Umbilical cord (tissue), 2 donors: ENCODE results near the gene IL22RA1. TPM values are rescaled to one million over a fixed set of nuclear protein-coding genes. Genes with fewer than 3 reads are reported as not detected.

Experiments used
- DNase-seq: peaks from one replicate; pipeline ENCODE4 v3.0.0-alpha.2; 2015; ENCODE audit warnings: low spot score
- total RNA-seq: library from RNA; depleted of rRNA; stranded (reverse); fragments of >200 nt; gene quantifications from one replicate; pipeline ENCODE4 v1.2.3, GENCODE V29; 2014; ENCODE audit warnings: low replicate concordance; ENCODE audit not compliant: insufficient read depth

The IL22RA1 gene
- total RNA-seq, 1 donor from 2014 or later = 3.1 TPM

GRCh38 chr1:24114753-24115152 is 28.2 kb downstream of the IL22RA1 start:
- DNase-seq = no peak

GRCh38 chr1:24113641-24114033 is 29.3 kb downstream of the IL22RA1 start:
- DNase-seq = no peak

DNA sequence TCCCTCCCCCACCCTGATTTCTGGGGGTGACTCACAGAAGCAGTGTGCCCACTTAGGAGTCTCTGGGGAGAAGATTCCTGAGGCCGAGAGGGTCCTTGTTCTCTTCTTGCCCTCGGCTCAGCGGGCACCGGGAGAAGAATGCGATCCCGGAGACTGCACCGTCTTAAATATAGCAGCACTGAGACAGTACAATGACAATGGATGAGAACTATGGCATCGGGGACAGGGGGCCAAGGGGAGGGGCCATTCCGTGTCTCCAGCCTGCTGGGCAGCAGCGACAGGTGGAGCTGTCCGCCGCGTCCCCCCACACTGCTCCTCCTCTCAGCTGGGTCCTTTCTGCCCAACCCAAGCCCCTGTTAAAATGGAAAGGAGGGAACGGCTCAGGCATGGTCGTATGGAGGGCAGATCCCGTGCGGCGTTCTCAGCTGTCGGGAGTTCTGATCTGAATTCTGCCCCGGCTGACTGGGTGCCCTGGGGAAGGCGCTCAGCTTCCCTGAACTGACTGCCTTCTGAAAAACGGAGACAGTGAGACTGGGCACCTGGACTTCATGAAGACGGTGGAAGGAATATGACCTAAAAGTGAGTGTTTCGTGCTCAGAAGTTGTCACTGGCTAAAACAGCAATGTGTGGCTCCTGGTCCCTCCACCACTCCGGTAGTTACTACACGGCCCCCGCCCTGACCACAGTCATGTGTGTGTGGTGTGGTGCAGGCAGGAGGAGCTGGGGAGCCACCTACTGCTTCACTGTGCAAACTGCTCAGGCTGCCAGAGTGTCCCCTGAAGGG is 30.8 kb downstream of the IL22RA1 start, which contains the start of gene MYOM3:
Gene MYOM3, minus strand, starts transcription at position 140 of the 784 bp plus-strand sequence. CDS start 3,499 bp downstream, outside the sequence.
- peak; percentile 69 for DNase-seq

DNA sequence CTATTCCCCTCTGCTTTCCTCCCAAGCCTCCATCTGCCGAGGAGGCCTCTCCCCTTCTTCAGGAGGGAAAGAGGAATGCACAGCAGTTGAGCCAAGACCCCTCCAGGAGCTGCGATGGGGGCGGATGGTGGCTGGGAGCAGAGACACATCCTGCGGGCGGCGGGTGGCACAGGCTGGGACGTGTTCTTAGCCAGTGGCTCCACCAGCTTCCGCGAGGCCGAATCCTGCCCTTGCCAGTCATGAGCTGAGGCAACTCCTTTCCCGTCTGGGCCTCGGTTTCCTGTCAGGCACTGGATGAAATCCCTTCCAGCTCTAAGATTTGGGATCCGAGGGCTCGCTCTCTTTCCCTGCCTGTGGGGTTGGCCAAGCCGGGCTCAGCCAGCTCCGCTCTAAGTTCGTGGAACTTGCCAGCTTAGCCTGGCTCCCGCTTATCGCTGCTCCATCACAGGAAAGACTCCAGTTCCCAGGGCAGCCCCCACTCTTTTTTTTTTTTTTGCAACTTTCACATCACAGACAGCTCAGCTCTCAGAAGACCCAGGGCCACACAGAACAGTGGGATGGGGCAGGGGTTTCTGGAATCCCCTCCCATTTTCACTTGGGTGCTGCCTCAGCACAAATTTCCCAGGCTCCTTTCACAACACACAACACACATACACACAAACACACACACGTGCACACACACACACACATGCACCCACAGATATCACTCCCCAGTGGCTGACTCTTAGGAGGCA is 31.5 kb downstream of the IL22RA1 start:
- peak; percentile 65 for DNase-seq

DNA sequence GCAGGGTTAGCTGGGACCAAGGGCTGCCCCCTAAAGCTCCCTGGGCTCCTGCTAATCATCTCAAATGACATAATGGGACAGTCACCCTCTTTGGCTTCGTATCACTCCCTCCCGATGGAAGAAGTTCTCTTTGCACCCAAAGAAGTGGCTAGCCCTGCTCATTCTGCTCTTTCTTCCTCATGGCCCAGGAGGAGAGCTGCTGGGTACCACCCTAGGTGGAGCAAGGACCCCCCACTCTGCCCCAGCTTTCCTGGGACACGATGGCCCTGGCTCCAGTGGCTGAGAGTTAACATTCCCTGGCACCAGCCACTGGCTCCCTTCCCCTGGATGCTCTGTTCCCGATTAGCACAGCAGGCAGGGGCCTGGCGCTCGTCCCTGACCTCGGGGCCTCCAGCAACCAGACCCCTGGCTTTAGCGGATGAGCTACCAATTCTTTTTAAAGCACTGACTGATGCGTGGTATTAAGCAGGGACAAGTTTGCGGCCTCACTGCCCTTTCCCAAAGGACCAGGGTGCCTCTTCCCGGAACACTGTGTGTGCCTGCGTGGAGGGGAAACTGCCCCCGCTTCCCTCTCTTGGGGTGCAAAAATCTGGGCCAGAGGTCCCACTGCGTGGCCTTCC is 32.2 kb downstream of the IL22RA1 start:
- DNase-seq = peak; percentile 73

DNA sequence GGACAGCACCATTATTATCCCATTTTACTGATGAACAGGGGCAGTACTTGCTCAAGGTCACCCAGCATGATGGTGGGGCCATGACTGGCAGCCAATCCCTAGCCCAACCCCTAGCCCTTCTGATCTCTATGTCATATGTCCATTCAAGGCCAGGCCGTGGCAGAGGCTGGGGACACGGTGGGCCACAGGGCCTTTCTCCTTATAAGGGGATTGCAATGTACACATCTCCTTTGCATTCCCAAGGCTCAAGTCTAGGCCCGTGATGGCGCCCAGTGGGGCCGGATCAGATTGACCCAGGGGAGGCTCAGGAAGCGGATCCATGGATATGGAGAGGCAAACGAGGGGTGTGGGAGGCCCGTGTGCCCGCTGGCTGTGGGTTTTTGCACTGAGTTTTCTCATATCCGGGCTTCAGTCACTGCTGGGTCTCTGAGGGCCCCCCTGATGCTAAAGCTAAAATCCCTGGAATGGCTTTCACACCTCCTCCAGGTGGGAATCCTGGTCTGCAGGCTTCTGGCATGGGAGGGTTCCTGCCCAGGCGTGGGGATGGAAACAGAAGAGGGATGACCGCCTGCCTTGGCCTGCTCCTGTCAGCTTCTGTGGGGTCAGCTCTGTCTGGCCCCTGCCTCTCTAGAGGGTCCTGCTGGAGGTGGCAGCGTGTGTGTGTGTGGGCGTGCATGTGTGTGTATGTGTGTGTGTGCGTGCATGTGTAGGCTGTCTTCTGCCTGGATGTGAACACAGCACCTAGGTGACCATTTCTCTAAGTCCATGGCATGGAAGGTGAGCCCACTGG is 33.1 kb downstream of the IL22RA1 start:
- no peak for DNase-seq

- DNase-seq = no peak
These were observed 33.8 kb downstream of the IL22RA1 start for GRCh38 chr1:24109166-24109483.

GRCh38 chr1:24108334-24109165 is 34.4 kb downstream of the IL22RA1 start:
- no peak for DNase-seq

- peak; percentile 70 for DNase-seq
These were observed 35.3 kb downstream of the IL22RA1 start for GRCh38 chr1:24107462-24108138.

DNA sequence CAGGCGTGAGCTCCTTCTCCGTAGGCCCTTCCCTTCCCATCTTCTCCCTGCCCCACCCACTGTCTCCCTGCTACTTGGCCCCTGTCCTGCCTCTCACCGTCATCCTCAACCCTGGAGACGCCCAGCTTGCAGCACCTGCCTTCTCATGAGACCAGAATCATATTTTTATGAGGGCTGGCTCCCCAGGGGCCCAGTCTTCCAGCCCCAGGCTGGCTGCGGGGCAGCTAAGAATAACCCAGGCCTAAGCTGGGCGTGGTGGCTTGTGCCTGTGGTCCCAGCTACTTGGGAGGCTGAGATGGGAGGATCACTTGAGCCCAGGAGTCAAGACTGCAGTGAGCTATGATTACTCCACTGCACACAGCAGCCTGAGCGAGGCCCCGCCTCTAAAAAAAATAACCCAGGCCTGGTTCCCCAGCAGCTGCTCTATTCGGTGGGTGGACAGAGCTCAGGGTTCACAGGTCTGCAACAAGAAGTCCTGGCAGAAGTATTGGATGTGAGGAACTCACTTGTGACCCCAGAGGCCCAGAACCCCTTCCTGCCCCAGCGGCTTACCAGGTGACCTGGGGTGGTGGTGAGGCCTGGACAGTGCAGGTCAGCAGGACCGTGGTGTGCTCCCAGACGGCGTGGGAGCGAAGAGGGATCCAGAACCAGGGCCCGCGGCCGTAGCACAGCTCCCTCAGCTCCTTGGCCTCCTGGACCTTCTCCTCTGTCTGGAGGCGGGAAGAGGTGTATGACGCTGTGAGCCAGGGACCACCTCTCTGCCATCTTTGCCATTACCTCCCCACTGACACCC is 37.4 kb downstream of the IL22RA1 start:
- no peak for DNase-seq

DNA sequence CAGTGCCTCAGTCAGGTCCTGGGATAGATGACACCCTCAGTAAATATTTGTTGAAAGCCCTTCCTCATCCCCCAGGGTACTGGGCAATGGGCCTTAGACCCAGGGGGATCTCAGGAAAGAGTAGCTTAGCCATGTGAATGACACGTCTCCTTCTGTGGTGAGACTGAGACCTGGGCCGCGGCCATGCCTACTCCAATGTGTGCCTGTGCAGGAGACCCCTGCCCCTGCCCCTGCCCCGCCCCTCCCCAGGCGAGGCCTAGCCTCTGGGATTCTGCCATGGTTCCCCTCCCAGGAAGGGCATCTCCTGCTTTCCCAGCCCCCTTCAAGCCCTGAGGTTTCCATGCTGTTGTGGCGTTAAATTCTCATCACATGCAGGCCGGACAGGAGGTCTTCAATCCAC is 38.1 kb downstream of the IL22RA1 start:
- no peak for DNase-seq

- no peak for DNase-seq
These were observed 39.1 kb downstream of the IL22RA1 start for GRCh38 chr1:24103879-24104278.

- DNase-seq = no peak
These were observed 39.5 kb downstream of the IL22RA1 start for GRCh38 chr1:24103408-24103807.

DNA sequence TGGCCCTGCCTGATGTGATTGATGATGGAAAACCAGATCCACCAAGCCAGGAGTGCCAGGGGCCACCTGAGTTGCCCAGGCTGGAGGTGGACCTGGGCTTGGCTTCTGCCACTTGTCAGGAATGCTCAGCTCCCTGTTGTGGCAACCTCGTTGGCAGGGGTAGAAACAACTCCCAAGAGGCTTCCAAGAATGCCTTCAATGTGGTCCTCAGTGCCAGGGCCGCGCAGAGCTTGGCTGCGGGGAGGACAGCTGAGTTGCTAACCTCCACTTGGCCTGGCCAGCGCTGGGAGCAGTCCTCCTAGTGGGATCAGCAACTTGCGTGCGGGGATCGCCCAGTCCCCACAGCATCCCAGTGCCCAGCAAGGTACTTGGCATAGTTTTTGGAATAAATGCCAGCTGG is 40.0 kb downstream of the IL22RA1 start:
- DNase-seq = no peak

DNA sequence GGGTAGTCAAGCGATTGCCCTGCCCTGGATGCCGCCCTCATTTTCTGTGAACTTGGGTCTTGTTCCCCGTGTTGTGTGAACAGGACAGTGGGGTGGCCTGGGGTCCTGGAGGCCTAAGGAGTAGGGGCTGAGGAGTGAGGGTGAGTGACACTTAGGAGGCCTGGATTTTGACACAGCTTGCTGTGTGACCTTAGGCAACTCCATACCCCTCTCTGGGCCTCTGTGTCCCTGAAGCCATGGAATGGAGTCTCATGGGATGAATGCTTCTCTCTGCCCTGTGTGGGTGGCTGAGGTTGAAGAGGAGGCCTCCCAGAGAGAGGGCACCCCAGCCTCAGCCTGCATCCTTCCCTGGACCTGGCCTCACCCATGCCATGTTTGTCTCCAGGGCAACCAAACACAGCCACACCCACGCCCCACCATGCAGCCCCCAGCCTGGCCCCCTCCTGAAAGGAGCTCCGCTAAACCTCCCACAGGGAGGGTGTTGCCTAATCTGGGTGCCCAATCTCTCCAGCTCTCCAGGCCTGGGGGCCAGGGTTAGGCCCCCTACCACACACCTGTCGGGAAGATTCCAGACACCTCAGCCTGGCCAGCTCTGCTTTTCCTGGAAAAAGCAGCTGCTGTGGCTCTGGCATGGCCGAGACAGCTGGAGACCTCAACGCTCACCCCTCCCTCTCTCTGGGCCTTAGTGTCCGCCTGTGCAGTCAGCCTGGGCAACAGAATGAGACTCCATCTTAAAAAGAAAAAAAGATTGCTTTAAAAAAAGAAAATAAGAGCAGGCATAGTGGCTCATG is 40.9 kb downstream of the IL22RA1 start:
- DNase-seq = peak; percentile 40

DNA sequence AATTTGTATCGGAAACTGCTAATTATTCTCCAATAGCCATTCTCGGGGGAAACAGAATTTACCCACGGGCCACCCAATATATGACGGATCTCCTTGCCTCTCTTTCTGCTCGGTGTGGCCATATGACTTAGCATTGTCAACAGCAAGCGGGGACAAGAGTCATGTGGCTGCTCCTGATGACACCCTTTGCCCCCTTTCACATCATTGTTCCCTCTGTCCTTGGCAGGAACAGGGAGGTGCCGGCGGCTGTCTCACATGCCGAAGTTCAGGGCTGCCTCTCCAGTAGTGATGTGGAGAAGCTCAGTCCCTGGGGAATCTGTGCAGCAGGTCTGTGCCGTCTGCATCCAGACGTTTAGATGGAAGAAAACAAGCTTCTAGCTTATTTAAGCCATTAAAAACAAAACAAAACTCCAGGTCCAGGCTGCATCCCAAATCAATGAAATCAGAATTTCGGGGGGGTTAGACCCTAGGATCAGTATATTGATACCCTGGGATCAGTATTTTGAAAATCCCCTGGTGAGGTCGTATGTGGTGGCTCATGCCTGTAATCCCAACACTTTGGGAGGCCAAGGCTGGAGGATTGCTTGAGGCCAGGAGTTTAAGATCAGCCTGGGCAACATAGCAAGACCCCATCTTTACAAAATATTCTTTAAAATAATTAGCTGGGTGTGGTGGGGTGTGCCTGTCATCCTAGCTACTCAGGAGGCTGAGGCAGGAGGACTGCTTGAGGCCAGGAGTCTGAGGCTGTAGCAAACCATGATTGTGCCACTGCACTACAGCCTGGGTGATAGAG is 41.8 kb downstream of the IL22RA1 start:
- DNase-seq = no peak

GRCh38 chr1:24098943-24099638 is 43.8 kb downstream of the IL22RA1 start:
- no peak for DNase-seq
